Kidney (tissue), 14 donors: ENCODE data around the gene PCDHGA1. TPM values are rescaled to one million over a fixed set of nuclear protein-coding genes. Genes with fewer than 3 reads are reported as not detected.

ENCODE experiments used
- DNase-seq, 5 donors: peaks; one replicate each; pipeline ENCODE4 v3.0.0-alpha.2; 2013 to 2020
- FAIRE-seq: peaks from 2 replicates; lab custom pipeline; 2012; peaks lifted over from hg19 to GRCh38; lab: Jason Lieb, UNC
- H3K27ac ChIP-seq, 2 donors: one replicate each; pipeline ENCODE4 v1.7.0; 2013; ENCODE audit warnings: low read depth in 2 of 2, low read length in 2 of 2, inconsistent platforms in 1 of 2
- H3K27me3 ChIP-seq: one replicate; pipeline ENCODE4 v1.7.1; 2013; ENCODE audit warnings: low read length, inconsistent platforms; ENCODE audit not compliant: control insufficient read depth, insufficient read depth
- H3K36me3 ChIP-seq, 3 donors: one replicate each; pipeline versions ENCODE4 v1.7.0 to v1.7.1; 2013; ENCODE audit warnings: low read length in 3 of 3, control low read depth in 1 of 3, inconsistent platforms in 1 of 3; ENCODE audit not compliant: insufficient read depth in 3 of 3, control insufficient read depth in 2 of 3
- H3K4me1 ChIP-seq, 3 donors: one replicate each; pipeline versions ENCODE4 v1.7.0 to v1.7.1; 2013; ENCODE audit warnings: low read length in 3 of 3, inconsistent platforms in 1 of 3, low read depth in 1 of 3; ENCODE audit not compliant: control insufficient read depth in 2 of 3, insufficient read depth in 2 of 3
- H3K4me3 ChIP-seq, 3 donors: one replicate each; pipeline versions ENCODE4 v1.7.0 to v1.8.1; 2013; ENCODE audit warnings: low read length in 3 of 3, control low read depth in 1 of 3, inconsistent platforms in 1 of 3
- H3K9ac ChIP-seq, 3 donors: one replicate each; pipeline versions ENCODE4 v1.7.0 to v1.7.1; 2013; ENCODE audit warnings: low read length in 3 of 3, control low read depth in 1 of 3, inconsistent platforms in 1 of 3
- H3K9me3 ChIP-seq, 3 donors: one replicate each; pipeline versions ENCODE4 v1.7.0 to v1.7.1; 2013; ENCODE audit warnings: low read length in 3 of 3, control low read depth in 1 of 3, inconsistent platforms in 1 of 3; ENCODE audit not compliant: control insufficient read depth in 2 of 3, insufficient read depth in 1 of 3
- CTCF ChIP-seq: IDR thresholded peaks from 3 replicates; pipeline ENCODE4 v1.5.1; 2012; ENCODE audit warnings: mild to moderate bottlenecking, moderate library complexity, borderline replicate concordance; ENCODE audit not compliant: insufficient read depth; ENCODE audit errors: extremely low read depth
- intact Hi-C: fragments of 100-400 bp; cut with DNase I; formaldehyde crosslinking; loops from one replicate; pipeline ENCODE4 v1.11.1; 2022
- polyA plus RNA-seq: library from polyadenylated mRNA; stranded (reverse); fragments of 350-450 nt; fragmentation: Illumina TruSeq; extraction: RNeasy Lipid Tissue Mini Kit (QIAGEN cat#74804); gene quantifications from one replicate; pipeline ENCODE4 v1.2.3, GENCODE V29; 2014; ENCODE audit warnings: low read depth, low replicate concordance; ENCODE audit not compliant: insufficient read depth
- total RNA-seq: library from RNA; stranded (reverse); fragmentation: NEBNext Ultra II Directional; extraction: Animal tissue kit (Norgen Biotek cat#: 25700); gene quantifications from one replicate; pipeline ENCODE4 v1.2.1, GENCODE V29; 2021
- donor health status: control.
- donor health status: control.
- donor health status: control.
- donor health status: control.
- donor health status: control.
- donor health status: DM: yes; HTN: yes; CAD: no.
- donor health status: Normal renal cell carcinoma (clear cell type).

The PCDHGA1 gene
- total and polyA plus RNA-seq, 2 donors from 2014 or later = 0.19 to 0.69 TPM

- no peaks in the 10 kb centered on the region for H3K27me3 ChIP-seq
- H3K4me1 ChIP-seq = peaks cover 4 to 6% (median 6%) of the 10 kb centered on the region in 3 donors
- H3K9me3 ChIP-seq = no peaks in the 10 kb centered on the region
- H3K4me3 ChIP-seq = no peak overlapping the region
- TF ChIP-seq CTCF = no peak
- H3K9ac ChIP-seq = no peak overlapping the region
- peaks cover 0 to 5% (median 0%) of the 10 kb centered on the region in 3 donors for H3K36me3 ChIP-seq
- intact Hi-C loops = no loop called here
- peak overlapping the region; percentile 23 to 49 for H3K27ac ChIP-seq
- no peak for FAIRE-seq
- DNase-seq = peak in 4 of 5 donors; percentile 48 to 90 (median 78)
Measured at GRCh38 chr5:141507387-141508091, 177.2 kb downstream of the PCDHGA1 start.

GRCh38 chr5:141508440-141508797, 178.1 kb downstream of the PCDHGA1 start:
- no peak overlapping the region for H3K4me3 ChIP-seq

GRCh38 chr5:141508798-141509611, 178.7 kb downstream of the PCDHGA1 start:
- H3K36me3 ChIP-seq = peaks cover 0 to 5% (median 0%) of the 10 kb centered on the region in 3 donors
- no peak for TF ChIP-seq CTCF
- FAIRE-seq (no peak), DNase-seq (peak; percentile 88 to 96 (median 95))
- H3K9me3 ChIP-seq = no peaks in the 10 kb centered on the region
- H3K9ac ChIP-seq = no peak overlapping the region
- peak overlapping the region; percentile 49 to 73 for H3K27ac ChIP-seq
- intact Hi-C loops = no loop called here
- H3K4me1 ChIP-seq = peaks cover 4 to 13% (median 10%) of the 10 kb centered on the region in 3 donors
- H3K4me3 ChIP-seq = peak overlapping the region in 1 of 3 donors; percentile 7
- H3K27me3 ChIP-seq = no peaks in the 10 kb centered on the region

More at GRCh38 chr5:141508440-141508797, 178.1 kb downstream of the PCDHGA1 start:
- peak overlapping the region; percentile 23 to 49 for H3K27ac ChIP-seq
- DNase-seq (no peak), FAIRE-seq (no peak)
- H3K4me1 ChIP-seq = peaks cover 4 to 8% (median 6%) of the 10 kb centered on the region in 3 donors
- H3K9ac ChIP-seq = no peak overlapping the region
- H3K9me3 ChIP-seq = no peaks in the 10 kb centered on the region
- intact Hi-C loops = no loop called here
- peaks cover 0 to 5% (median 0%) of the 10 kb centered on the region in 3 donors for H3K36me3 ChIP-seq
- TF ChIP-seq CTCF = no peak
- no peaks in the 10 kb centered on the region for H3K27me3 ChIP-seq
